GM12878 (cell line): Measurements from ENCODE around the gene AOPEP. TPM values are rescaled to one million over a fixed set of nuclear protein-coding genes. Genes with fewer than 3 reads are reported as not detected.

Experiments
- ATAC-seq: fragments of 200-7000 bp; cut with Tn5 transposase; 3 replicates; pipeline ENCODE4 v1.9.1; 2020; ENCODE audit warnings: mild to moderate bottlenecking, moderate library complexity
- BruUV-seq: library from RNA; stranded (reverse); fragments of 400-500 nt; replicated peaks from 2 replicates; lab custom pipeline; 2021; lab: Mats Ljungman, UMichigan
- CTCF ChIA-PET: fragments of 300-600 bp; sonication (Branson Sonifier 250); formaldehyde crosslinking; extraction: SDS; loops from one replicate; lab custom pipeline; 2021; ENCODE audit warnings: inconsistent platforms; lab: Yijun Ruan, JAX
- POLR2A ChIA-PET: fragments of 350-600 bp; formaldehyde crosslinking; extraction: SDS; loops from one replicate; lab custom pipeline; 2021; ENCODE audit warnings: inconsistent platforms; lab: Charles Lee
- RAD21 ChIA-PET: fragments of 300-600 bp; sonication (Branson Sonifier 250); formaldehyde crosslinking; loops from one replicate; lab custom pipeline; 2023; ENCODE audit warnings: antibody characterized with exemption; ENCODE audit not compliant: unreplicated experiment; lab: Charles Lee
- SMC1A ChIA-PET: fragments of 300-600 bp; sonication (Branson Sonifier 250); formaldehyde crosslinking; loops from one replicate; lab custom pipeline; 2023; ENCODE audit not compliant: unreplicated experiment, uncharacterized antibody; lab: Charles Lee
- DNase-seq: peaks from one replicate; pipeline ENCODE4 v3.0.0-alpha.2; 2011; ENCODE audit warnings: low read depth, low spot score
- FAIRE-seq: peaks from 3 replicates; lab custom pipeline; 2011; peaks lifted over from hg19 to GRCh38; lab: Jason Lieb, UNC
- H2AFZ ChIP-seq: 2 replicates; pipeline ENCODE4 v1.6.0; 2011; ENCODE audit warnings: low read depth, low read length, control low read depth; ENCODE audit not compliant: control insufficient read depth
- H3K27ac ChIP-seq: 2 replicates; pipeline ENCODE4 v1.5.1; 2011; ENCODE audit warnings: control low read depth; ENCODE audit not compliant: control insufficient read depth, insufficient read depth
- H3K27me3 ChIP-seq, 2 experiments: replicated peaks in 1 of 2; 2 replicates each; pipeline versions ENCODE4 v1.6.0 to v1.6.1; 2011; ENCODE audit warnings: low read length in 1 of 2; ENCODE audit not compliant: control insufficient read depth in 2 of 2, insufficient read depth in 2 of 2
- H3K36me3 ChIP-seq, 2 experiments: 2 replicates each; pipeline ENCODE4 v1.5.1; 2011; ENCODE audit warnings: low read length in 1 of 2; ENCODE audit not compliant: control insufficient read depth in 2 of 2, insufficient read depth in 2 of 2
- H3K4me1 ChIP-seq: 2 replicates; pipeline ENCODE4 v1.6.1; 2011; ENCODE audit warnings: mild to moderate bottlenecking, low read length, moderate library complexity, mixed read lengths; ENCODE audit not compliant: control insufficient read depth, insufficient read depth
- H3K4me2 ChIP-seq: 2 replicates; pipeline ENCODE4 v1.6.0; 2011; ENCODE audit warnings: control low read depth; ENCODE audit not compliant: control insufficient read depth, insufficient read depth
- H3K4me3 ChIP-seq: fragments of 200-600 bp; sonication (generic); 2 replicates; pipeline ENCODE4 v1.5.1; 2016
- H3K79me2 ChIP-seq: 2 replicates; pipeline ENCODE4 v1.6.0; 2011; ENCODE audit warnings: low read length; ENCODE audit not compliant: control insufficient read depth, insufficient read depth
- H3K9ac ChIP-seq: 2 replicates; pipeline ENCODE4 v1.8.0; 2011; ENCODE audit warnings: low read length, control low read depth, mixed read lengths; ENCODE audit not compliant: control insufficient read depth, insufficient read depth
- H3K9me3 ChIP-seq: replicated peaks from 3 replicates; pipeline ENCODE4 v1.5.1; 2011; ENCODE audit warnings: mild to moderate bottlenecking, low read length; ENCODE audit not compliant: control insufficient read depth, insufficient read depth
- H4K20me1 ChIP-seq: 2 replicates; pipeline ENCODE4 v1.6.0; 2011; ENCODE audit not compliant: control insufficient read depth, insufficient read depth
- EGR1 ChIP-seq, 2 experiments: IDR thresholded peaks; 1 replicate in 1 of 2; 2 replicates in 1 of 2; pipeline ENCODE4 v1.6.1; 2011 to 2012; ENCODE audit warnings: low read depth in 2 of 2, low read length in 2 of 2, borderline replicate concordance in 1 of 2, mild to moderate bottlenecking in 1 of 2, moderate library complexity in 1 of 2
- FOXK2 ChIP-seq: fragments of 450-650 bp; IDR thresholded peaks from 2 replicates; pipeline ENCODE4 v1.6.1; 2017; ENCODE audit warnings: mild to moderate bottlenecking, moderate library complexity
- IKZF1 ChIP-seq: fragments of 450-650 bp; conservative IDR thresholded peaks from 2 replicates; pipeline ENCODE4 v1.6.1; 2017; ENCODE audit warnings: antibody characterized with exemption, mild to moderate bottlenecking
- KLF5 ChIP-seq: fragments of 450-650 bp; IDR thresholded peaks from 2 replicates; pipeline ENCODE4 v1.6.1; 2014; ENCODE audit warnings: mild to moderate bottlenecking; ENCODE audit not compliant: partially characterized antibody
- NFYB ChIP-seq: IDR thresholded peaks from 2 replicates; pipeline ENCODE4 v1.6.1; 2011; ENCODE audit warnings: low read depth, mild to moderate bottlenecking, low read length, improper control_type of control experiment, moderate library complexity; ENCODE audit not compliant: insufficient read depth
- POLR2AphosphoS5 ChIP-seq: IDR thresholded peaks from 2 replicates; pipeline ENCODE4 v1.6.1; 2011; ENCODE audit warnings: mild to moderate bottlenecking, low read length, inconsistent platforms
- RAD21 ChIP-seq: IDR thresholded peaks from 2 replicates; pipeline ENCODE4 v1.6.1; 2011; ENCODE audit warnings: mild to moderate bottlenecking, low read depth, low read length, moderate library complexity; ENCODE audit not compliant: insufficient read depth
- SMAD5 ChIP-seq: IDR thresholded peaks from 2 replicates; pipeline ENCODE4 v1.6.1; 2016; ENCODE audit warnings: antibody characterized with exemption, low read depth
- TCF3 ChIP-seq: IDR thresholded peaks from 2 replicates; pipeline ENCODE4 v1.6.1; 2012; ENCODE audit warnings: low read depth, mild to moderate bottlenecking, low read length, borderline replicate concordance; ENCODE audit not compliant: insufficient read depth
- ZNF622 ChIP-seq: fragments of 450-650 bp; IDR thresholded peaks from 2 replicates; pipeline ENCODE4 v1.6.1; 2017; ENCODE audit warnings: mild to moderate bottlenecking, inconsistent platforms
- WGBS: methylation state at CpG from one replicate; pipeline ENCODE4 v1.1.6; 2016; ENCODE audit warnings: low lambda C conversion rate; ENCODE audit not compliant: insufficient replicate concordance, insufficient coverage; ENCODE audit errors: missing lambda C conversion rate; 5-methylcytosine and 5-hydroxymethylcytosine counted together
- in situ Hi-C: fragments of 300-500 bp; cut with MboI; formaldehyde crosslinking; loops from 9 replicates; pipeline ENCODE4 v1.14.3; 2018; ENCODE audit warnings: mixed read lengths
- intact Hi-C: fragments of 100-400 bp; cut with micrococcal nuclease; formaldehyde crosslinking; loops from one replicate; pipeline ENCODE4 v1.14.2; 2022; ENCODE audit not compliant: unreplicated experiment
- polyA plus RNA-seq, 11 experiments: library from polyadenylated mRNA; depleted of rRNA in 4 of 11; unstranded in 6 of 11; stranded (reverse) in 5 of 11; fragments of >200 nt; fragmentation: Nextera tagmentation in 4 of 11; fragmentation: Illumina TruSeq in 1 of 11; extraction: Ambion mirVana in 4 of 11; extraction: Trizol in 1 of 11; gene quantifications; 1 replicate in 1 of 11; 2 replicates in 10 of 11; pipeline versions ENCODE4 v1.2.1 to v1.2.3, GENCODE V29; 2011 to 2016; ENCODE audit warnings: inconsistent platforms in 2 of 11, missing spikeins in 2 of 11, low read depth in 1 of 11
- total RNA-seq, 4 experiments: library from RNA; depleted of rRNA in 3 of 4; stranded (reverse); fragments of >200 nt in 3 of 4; fragmentation: Illumina TruSeq in 1 of 4; extraction: Trizol in 1 of 4; gene quantifications; 2 replicates each; pipeline versions ENCODE4 v1.2.1 to v1.2.3, GENCODE V29; 2013 to 2021
- TF ChIP-seq, protein P1 (sequence below): fragments of 450-650 bp; IDR thresholded peaks from 2 replicates; pipeline ENCODE4 v1.6.1; 2017; ENCODE audit warnings: antibody characterized with exemption, mild to moderate bottlenecking, moderate library complexity
- TF ChIP-seq, protein P2 (sequence below): fragments of 150-350 bp; IDR thresholded peaks from 2 replicates; pipeline ENCODE4 v1.6.1; 2014; ENCODE audit warnings: mild to moderate bottlenecking, low read depth, low read length
- TF ChIP-seq, protein P3 (sequence below): fragments of 450-650 bp; formaldehyde crosslinking; IDR thresholded peaks from 2 replicates; pipeline ENCODE4 v1.4.0; 2020; ENCODE audit warnings: mild to moderate bottlenecking, moderate library complexity

AOPEP gene
- total and polyA plus RNA-seq, 10 of the 15 experiments (the other 5 are each of a cell fraction or from before 2014, with no cell fraction given) = 2.3 to 16.9 (median 10.1) TPM

DNA sequence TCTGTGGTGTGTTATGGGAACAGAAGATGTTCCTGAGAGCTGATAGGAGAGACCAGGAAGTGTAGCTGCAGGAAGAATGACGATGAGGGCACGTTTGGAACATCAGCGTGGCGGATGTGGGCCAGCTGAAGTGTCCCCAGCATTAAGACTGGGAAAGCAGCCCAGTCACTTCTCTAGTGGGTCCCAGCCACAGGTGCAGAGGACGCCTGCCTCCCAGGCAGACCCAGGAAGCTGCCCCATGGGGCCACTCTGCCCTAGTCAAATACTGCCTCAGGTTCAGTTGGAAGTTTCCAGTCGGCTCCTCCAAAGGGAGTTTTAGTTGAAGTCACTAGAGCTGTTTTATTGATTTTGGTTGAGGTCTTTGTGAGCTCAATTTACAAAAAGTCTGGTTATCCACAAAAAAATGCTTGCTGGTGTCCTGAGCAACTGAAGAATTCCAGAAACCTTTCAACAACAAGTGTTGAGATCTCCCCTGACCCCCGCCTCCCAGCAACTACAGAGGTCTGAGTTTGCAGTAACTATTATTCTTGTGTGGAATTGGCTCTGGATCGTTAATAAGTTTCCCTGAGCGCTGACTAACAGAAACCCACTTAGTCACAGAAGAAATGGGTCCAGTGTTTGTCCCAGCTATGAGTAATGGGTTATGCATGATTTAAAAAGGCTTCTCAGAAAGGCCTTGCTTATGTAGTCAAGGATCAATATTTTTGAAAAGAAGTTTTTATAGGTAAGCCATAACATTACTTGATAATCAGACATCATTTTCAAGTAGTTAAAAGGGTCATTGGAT, 296.9 kb downstream of the AOPEP start (continued):
- TF ChIP-seq, protein P1, sequence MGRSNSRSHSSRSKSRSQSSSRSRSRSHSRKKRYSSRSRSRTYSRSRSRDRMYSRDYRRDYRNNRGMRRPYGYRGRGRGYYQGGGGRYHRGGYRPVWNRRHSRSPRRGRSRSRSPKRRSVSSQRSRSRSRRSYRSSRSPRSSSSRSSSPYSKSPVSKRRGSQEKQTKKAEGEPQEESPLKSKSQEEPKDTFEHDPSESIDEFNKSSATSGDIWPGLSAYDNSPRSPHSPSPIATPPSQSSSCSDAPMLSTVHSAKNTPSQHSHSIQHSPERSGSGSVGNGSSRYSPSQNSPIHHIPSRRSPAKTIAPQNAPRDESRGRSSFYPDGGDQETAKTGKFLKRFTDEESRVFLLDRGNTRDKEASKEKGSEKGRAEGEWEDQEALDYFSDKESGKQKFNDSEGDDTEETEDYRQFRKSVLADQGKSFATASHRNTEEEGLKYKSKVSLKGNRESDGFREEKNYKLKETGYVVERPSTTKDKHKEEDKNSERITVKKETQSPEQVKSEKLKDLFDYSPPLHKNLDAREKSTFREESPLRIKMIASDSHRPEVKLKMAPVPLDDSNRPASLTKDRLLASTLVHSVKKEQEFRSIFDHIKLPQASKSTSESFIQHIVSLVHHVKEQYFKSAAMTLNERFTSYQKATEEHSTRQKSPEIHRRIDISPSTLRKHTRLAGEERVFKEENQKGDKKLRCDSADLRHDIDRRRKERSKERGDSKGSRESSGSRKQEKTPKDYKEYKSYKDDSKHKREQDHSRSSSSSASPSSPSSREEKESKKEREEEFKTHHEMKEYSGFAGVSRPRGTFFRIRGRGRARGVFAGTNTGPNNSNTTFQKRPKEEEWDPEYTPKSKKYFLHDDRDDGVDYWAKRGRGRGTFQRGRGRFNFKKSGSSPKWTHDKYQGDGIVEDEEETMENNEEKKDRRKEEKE = no peak
- TF ChIP-seq FOXK2 (no peak), SMAD5 (no peak), EGR1 (IDR thresholded peaks at IDR 0.05; ENCODE audit: borderline replicate concordance in 1 of 2, low read depth in 2 of 2, low read length in 2 of 2) (no peak)

DNA sequence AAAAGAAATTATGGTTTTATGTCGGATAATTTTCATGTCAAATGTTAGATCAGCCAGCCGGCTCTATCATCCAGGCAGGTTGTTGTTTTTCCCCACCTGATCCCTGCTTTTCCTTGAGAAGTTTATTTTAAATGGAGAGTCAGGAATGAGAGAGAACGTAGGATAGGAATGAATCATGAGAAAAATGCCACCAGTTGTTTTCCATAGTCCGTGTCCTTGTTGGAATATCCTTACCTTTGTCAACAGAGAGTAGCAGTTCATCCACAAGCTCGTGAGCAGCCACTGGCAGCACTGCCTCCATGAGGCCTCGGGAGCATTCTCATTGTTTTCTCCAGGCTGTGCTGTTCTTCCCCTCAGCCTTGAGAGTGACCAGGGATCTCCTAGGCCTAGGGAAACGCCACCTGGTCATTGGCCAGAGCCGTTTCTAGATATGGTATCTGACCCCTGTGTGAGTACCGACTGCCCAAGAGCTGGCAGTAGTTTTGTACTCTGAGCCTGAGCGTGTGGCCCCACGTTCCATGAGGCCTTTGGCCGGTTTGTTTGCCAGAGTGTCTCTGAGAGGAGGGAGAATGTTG, 297.7 kb downstream of the AOPEP start:
- no peak overlapping the region for H2AFZ ChIP-seq
- no peak overlapping the region for H3K4me2 ChIP-seq
- no TSS peak for BruUV-seq
- H3K27me3 ChIP-seq = no peaks in the 10 kb centered on the region
- no peak overlapping the region for H3K9ac ChIP-seq
- POLR2A ChIA-PET = interaction anchor here (0.5 kb wide), 1 partner anchor 90 kb away, joined by 6 read pairs; no protein-coding TSS in a partner anchor
- no peaks in the 10 kb centered on the region for H3K9me3 ChIP-seq
- CTCF ChIA-PET = interaction anchor here (0.8 kb wide), 1 partner anchor 107 kb away, joined by 4 read pairs; no protein-coding TSS in a partner anchor
- RAD21 ChIA-PET = no interaction called here
- SMC1A ChIA-PET = no interaction called here
- no peak overlapping the region for H3K4me3 ChIP-seq
- H3K27ac ChIP-seq = no peak overlapping the region
- FAIRE-seq = no peak
- H3K36me3 ChIP-seq = peaks cover 0 to 6% of the 10 kb centered on the region in 2 experiments; a peak in 2 of 4 replicates
- in situ Hi-C loops = no loop called here
- H3K4me1 ChIP-seq = no peaks in the 10 kb centered on the region
- WGBS = 71% methylated on average over 12 of the region's 12 CpGs
- intact Hi-C loops = no loop called here
- H4K20me1 ChIP-seq = no peaks in the 10 kb centered on the region
- ATAC-seq = no peak
- no peaks in the 10 kb centered on the region for H3K79me2 ChIP-seq
- no peak for DNase-seq
- TF ChIP-seq NFYB (no peak), KLF5 (no peak), IKZF1 (no peak), POLR2AphosphoS5 (no peak), TCF3 (no peak), RAD21 (no peak), ZNF622 (no peak)
- TF ChIP-seq, protein P2, sequence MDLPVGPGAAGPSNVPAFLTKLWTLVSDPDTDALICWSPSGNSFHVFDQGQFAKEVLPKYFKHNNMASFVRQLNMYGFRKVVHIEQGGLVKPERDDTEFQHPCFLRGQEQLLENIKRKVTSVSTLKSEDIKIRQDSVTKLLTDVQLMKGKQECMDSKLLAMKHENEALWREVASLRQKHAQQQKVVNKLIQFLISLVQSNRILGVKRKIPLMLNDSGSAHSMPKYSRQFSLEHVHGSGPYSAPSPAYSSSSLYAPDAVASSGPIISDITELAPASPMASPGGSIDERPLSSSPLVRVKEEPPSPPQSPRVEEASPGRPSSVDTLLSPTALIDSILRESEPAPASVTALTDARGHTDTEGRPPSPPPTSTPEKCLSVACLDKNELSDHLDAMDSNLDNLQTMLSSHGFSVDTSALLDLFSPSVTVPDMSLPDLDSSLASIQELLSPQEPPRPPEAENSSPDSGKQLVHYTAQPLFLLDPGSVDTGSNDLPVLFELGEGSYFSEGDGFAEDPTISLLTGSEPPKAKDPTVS = no peak
- TF ChIP-seq, protein P3, sequence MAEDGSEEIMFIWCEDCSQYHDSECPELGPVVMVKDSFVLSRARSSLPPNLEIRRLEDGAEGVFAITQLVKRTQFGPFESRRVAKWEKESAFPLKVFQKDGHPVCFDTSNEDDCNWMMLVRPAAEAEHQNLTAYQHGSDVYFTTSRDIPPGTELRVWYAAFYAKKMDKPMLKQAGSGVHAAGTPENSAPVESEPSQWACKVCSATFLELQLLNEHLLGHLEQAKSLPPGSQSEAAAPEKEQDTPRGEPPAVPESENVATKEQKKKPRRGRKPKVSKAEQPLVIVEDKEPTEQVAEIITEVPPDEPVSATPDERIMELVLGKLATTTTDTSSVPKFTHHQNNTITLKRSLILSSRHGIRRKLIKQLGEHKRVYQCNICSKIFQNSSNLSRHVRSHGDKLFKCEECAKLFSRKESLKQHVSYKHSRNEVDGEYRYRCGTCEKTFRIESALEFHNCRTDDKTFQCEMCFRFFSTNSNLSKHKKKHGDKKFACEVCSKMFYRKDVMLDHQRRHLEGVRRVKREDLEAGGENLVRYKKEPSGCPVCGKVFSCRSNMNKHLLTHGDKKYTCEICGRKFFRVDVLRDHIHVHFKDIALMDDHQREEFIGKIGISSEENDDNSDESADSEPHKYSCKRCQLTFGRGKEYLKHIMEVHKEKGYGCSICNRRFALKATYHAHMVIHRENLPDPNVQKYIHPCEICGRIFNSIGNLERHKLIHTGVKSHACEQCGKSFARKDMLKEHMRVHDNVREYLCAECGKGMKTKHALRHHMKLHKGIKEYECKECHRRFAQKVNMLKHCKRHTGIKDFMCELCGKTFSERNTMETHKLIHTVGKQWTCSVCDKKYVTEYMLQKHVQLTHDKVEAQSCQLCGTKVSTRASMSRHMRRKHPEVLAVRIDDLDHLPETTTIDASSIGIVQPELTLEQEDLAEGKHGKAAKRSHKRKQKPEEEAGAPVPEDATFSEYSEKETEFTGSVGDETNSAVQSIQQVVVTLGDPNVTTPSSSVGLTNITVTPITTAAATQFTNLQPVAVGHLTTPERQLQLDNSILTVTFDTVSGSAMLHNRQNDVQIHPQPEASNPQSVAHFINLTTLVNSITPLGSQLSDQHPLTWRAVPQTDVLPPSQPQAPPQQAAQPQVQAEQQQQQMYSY (CRISPR knock-in tag) = no peak
